ENCODE measurements around the gene IQCE. TPM values are rescaled to one million over a fixed set of nuclear protein-coding genes. Genes with fewer than 3 reads are reported as not detected.
A peak's percentile ranks its signal among the peaks of the same experiment; 100 is the strongest.

IQCE gene
- total RNA-seq (2022) (16.7 and 23.9 TPM in 2 replicates), Bru-seq, nascent RNA (percentile 53 among the genes with signal in this experiment), BruChase-seq, experiment 1, labeled RNA remaining after a 6-hour chase (percentile 66 among the genes with signal in this experiment), BruChase-seq, experiment 2, labeled RNA remaining after a 2-hour chase (percentile 62 among the genes with signal in this experiment)
- long read RNA-seq, full-length matches to known transcripts, result 19 of 27 reads
- long read RNA-seq, partial matches to known transcripts, result 1 of 27 reads
- long read RNA-seq, other reads (novel, unspliced or antisense), result 7 of 27 reads

- Mint-ChIP-seq H3K36me3 (ENCODE audit: insufficient read depth, unreplicated experiment) (peaks cover 14% of the 10 kb centered on the region), H3K4me1 (ENCODE audit: insufficient read depth, unreplicated experiment) (peaks cover 11% of the 10 kb centered on the region), H3K27ac (ENCODE audit: low read depth, unreplicated experiment) (peak within 1 kb of the TSS; percentile 66), H3K9me3 (ENCODE audit: unreplicated experiment) (no peaks in the 10 kb centered on the region), H3K4me3 (ENCODE audit: unreplicated experiment) (peak within 1 kb of the TSS; percentile 71), H3K27me3 (ENCODE audit: insufficient read depth, unreplicated experiment) (no peaks in the 10 kb centered on the region)
- peak; percentile 79 for DNase-seq (ENCODE audit: unreplicated experiment)
- intact Hi-C loops (cut with micrococcal nuclease), result loop anchor here (5.0 kb wide), 3 partner anchors 36 to 81 kb away; partner anchors contain the start of genes GRIFIN and TTYH3
- ChIA-PET CTCF (interaction anchor here (1.6 kb wide), 1 partner anchor 88 kb away, joined by 3 read pairs; no protein-coding TSS in a partner anchor), POLR2A (interaction anchor here (0.7 to 2.6 kb wide), 6 partner anchors 19 to 199 kb away, joined by 3 to 15 read pairs (median 3); no protein-coding TSS in a partner anchor)
- TF ChIP-seq, protein P1, sequence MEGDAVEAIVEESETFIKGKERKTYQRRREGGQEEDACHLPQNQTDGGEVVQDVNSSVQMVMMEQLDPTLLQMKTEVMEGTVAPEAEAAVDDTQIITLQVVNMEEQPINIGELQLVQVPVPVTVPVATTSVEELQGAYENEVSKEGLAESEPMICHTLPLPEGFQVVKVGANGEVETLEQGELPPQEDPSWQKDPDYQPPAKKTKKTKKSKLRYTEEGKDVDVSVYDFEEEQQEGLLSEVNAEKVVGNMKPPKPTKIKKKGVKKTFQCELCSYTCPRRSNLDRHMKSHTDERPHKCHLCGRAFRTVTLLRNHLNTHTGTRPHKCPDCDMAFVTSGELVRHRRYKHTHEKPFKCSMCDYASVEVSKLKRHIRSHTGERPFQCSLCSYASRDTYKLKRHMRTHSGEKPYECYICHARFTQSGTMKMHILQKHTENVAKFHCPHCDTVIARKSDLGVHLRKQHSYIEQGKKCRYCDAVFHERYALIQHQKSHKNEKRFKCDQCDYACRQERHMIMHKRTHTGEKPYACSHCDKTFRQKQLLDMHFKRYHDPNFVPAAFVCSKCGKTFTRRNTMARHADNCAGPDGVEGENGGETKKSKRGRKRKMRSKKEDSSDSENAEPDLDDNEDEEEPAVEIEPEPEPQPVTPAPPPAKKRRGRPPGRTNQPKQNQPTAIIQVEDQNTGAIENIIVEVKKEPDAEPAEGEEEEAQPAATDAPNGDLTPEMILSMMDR (IDR thresholded peaks at IDR 0.05; ENCODE audit: unreplicated experiment), result no peak
- no TSS peak for BruUV-seq (replicated peaks)
Observed at GRCh38 chr7:2558629-2559282, at the start of gene IQCE. IQCE (plus strand) TSS chr7:2558979; CDS start chr7:2559182, 203 bp downstream.

DNA sequence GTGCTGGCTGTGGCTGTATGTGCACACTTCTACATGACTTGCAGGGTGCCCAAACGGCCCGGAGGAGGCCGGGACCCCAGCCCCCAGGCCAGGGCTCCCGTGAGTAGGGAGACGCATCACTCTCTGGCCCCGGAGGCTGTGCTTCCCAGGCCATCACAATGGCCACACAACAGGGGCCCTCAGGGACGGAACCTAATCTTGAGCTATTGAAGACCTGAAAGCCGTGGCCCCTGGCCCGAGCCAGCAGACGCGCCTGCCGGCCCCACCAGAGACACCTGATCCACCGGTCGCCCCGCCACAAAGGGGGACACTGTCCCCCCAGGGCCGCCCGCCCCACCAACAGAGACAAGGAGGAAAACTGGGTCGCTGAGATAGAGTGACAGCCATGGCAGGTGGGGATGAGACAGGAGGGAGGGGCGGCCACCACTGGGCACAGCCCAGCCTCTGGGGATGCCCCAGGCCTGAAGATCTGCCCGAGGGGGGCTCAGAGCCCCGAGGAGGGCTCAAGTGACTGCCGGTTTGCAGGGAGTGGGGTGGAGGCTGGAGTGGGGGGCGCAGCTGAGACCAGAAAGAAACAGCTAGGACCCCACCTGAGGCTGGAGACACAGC, 49.4 kb upstream of the IQCE start:
- H3K36me3 Mint-ChIP-seq (ENCODE audit: insufficient read depth, unreplicated experiment), result no peaks in the 10 kb centered on the region
- no peak overlapping the region for H3K27ac Mint-ChIP-seq (ENCODE audit: low read depth, unreplicated experiment)
- TF ChIP-seq, protein P1 (IDR thresholded peaks at IDR 0.05; ENCODE audit: unreplicated experiment), result no peak
- CTCF ChIA-PET, result interaction anchor here (0.7 kb wide), 1 partner anchor 164 kb away, joined by 3 read pairs; no protein-coding TSS in a partner anchor
- no TSS peak for BruUV-seq (replicated peaks)
- H3K9me3 Mint-ChIP-seq (ENCODE audit: unreplicated experiment), result no peaks in the 10 kb centered on the region
- DNase-seq (ENCODE audit: unreplicated experiment), result no peak
- POLR2A ChIA-PET, result no interaction called here
- H3K4me3 Mint-ChIP-seq (ENCODE audit: unreplicated experiment), result no peak overlapping the region
- intact Hi-C loops (cut with micrococcal nuclease), result no loop called here
- no peaks in the 10 kb centered on the region for H3K27me3 Mint-ChIP-seq (ENCODE audit: insufficient read depth, unreplicated experiment)
- peaks cover 9% of the 10 kb centered on the region for H3K4me1 Mint-ChIP-seq (ENCODE audit: insufficient read depth, unreplicated experiment)

- Mint-ChIP-seq H3K9me3 (ENCODE audit: unreplicated experiment) (no peaks in the 10 kb centered on the region), H3K27ac (ENCODE audit: low read depth, unreplicated experiment) (no peak overlapping the region), H3K4me1 (ENCODE audit: insufficient read depth, unreplicated experiment) (peaks cover 9% of the 10 kb centered on the region), H3K4me3 (ENCODE audit: unreplicated experiment) (no peak overlapping the region), H3K36me3 (ENCODE audit: insufficient read depth, unreplicated experiment) (no peaks in the 10 kb centered on the region), H3K27me3 (ENCODE audit: insufficient read depth, unreplicated experiment) (no peaks in the 10 kb centered on the region)
- TF ChIP-seq, protein P1 (IDR thresholded peaks at IDR 0.05; ENCODE audit: unreplicated experiment), result no peak
- intact Hi-C loops (cut with micrococcal nuclease), result no loop called here
- BruUV-seq (replicated peaks), result no TSS peak
- DNase-seq (ENCODE audit: unreplicated experiment), result no peak
- ChIA-PET CTCF (interaction anchor here (0.7 kb wide), 1 partner anchor 98 kb away, joined by 3 read pairs; no protein-coding TSS in a partner anchor), POLR2A (interaction anchor here (0.6 to 1.2 kb wide), 2 partner anchors 45 to 108 kb away, joined by 3 to 5 read pairs; partner anchors contain the start of gene BRAT1)
Observed at GRCh38 chr7:2510130-2510776, 48.5 kb upstream of the IQCE start.
